ACHN (cell line): ENCODE data around the gene PAPSS2.

Experiments used
- DNase-seq: peaks from one replicate; pipeline ENCODE4 v3.0.0-alpha.2; 2015
- in situ Hi-C: cut with HindIII; loops from 2 replicates; pipeline ENCODE4 v1.10.0; 2017; ENCODE audit warnings: low sequenced_read_pairs, low pct_ligation_motif_present, low pct_unique_long_range_greater_than_20kb

Gene PAPSS2

GRCh38 chr10:87661861-87662785 lies 2.4 kb downstream of the PAPSS2 start:
- in situ Hi-C loops = loop anchor here (25.0 kb wide), 1 partner anchor 100 kb away; no protein-coding TSS in a partner anchor
- peak; percentile 35 for DNase-seq

- in situ Hi-C loops = loop anchor here (25.0 kb wide), 1 partner anchor 98 kb away; no protein-coding TSS in a partner anchor
These were observed 4.6 kb downstream of the PAPSS2 start for GRCh38 chr10:87664276-87664701.

GRCh38 chr10:87667493-87667892 lies 7.8 kb downstream of the PAPSS2 start:
- no peak for DNase-seq
- in situ Hi-C loops = loop anchor here (25.0 kb wide), 1 partner anchor 95 kb away; no protein-coding TSS in a partner anchor

More at GRCh38 chr10:87664276-87664701, 4.6 kb downstream of the PAPSS2 start:
- no peak for DNase-seq

- in situ Hi-C loops = loop anchor here (25.0 kb wide), 1 partner anchor 94 kb away; no protein-coding TSS in a partner anchor
- no peak for DNase-seq
These were observed 8.8 kb downstream of the PAPSS2 start for GRCh38 chr10:87668324-87669074.

GRCh38 chr10:87669752-87670151 lies 10.1 kb downstream of the PAPSS2 start:
- no peak for DNase-seq
- in situ Hi-C loops = loop anchor here (25.0 kb wide), 1 partner anchor 93 kb away; no protein-coding TSS in a partner anchor

GRCh38 chr10:87670586-87670985 lies 10.9 kb downstream of the PAPSS2 start:
- DNase-seq = no peak
- in situ Hi-C loops = loop anchor here (25.0 kb wide), 1 partner anchor 92 kb away; no protein-coding TSS in a partner anchor

GRCh38 chr10:87671139-87671815 lies 11.6 kb downstream of the PAPSS2 start:
- no peak for DNase-seq
- in situ Hi-C loops = loop anchor here (25.0 kb wide), 1 partner anchor 91 kb away; no protein-coding TSS in a partner anchor

- in situ Hi-C loops = loop anchor here (25.0 kb wide), 1 partner anchor 90 kb away; no protein-coding TSS in a partner anchor
- DNase-seq = no peak
These were observed 12.9 kb downstream of the PAPSS2 start for GRCh38 chr10:87672551-87672950.

GRCh38 chr10:87674943-87675342 lies 15.3 kb downstream of the PAPSS2 start:
- in situ Hi-C loops = loop anchor here (25.0 kb wide), 1 partner anchor 87 kb away; no protein-coding TSS in a partner anchor
- DNase-seq = no peak

- in situ Hi-C loops = no loop called here
- peak; percentile 32 for DNase-seq
These were observed 16.0 kb downstream of the PAPSS2 start for GRCh38 chr10:87675396-87676376.

GRCh38 chr10:87677595-87677994 lies 17.9 kb downstream of the PAPSS2 start:
- in situ Hi-C loops = no loop called here
- no peak for DNase-seq

- no peak for DNase-seq
- in situ Hi-C loops = no loop called here
These were observed 18.6 kb downstream of the PAPSS2 start for GRCh38 chr10:87678302-87678701.

GRCh38 chr10:87683356-87683755 lies 23.7 kb downstream of the PAPSS2 start:
- no peak for DNase-seq

GRCh38 chr10:87684001-87684638 lies 24.4 kb downstream of the PAPSS2 start:
- no peak for DNase-seq
- in situ Hi-C loops = no loop called here

More at GRCh38 chr10:87683356-87683755, 23.7 kb downstream of the PAPSS2 start:
- in situ Hi-C loops = no loop called here

GRCh38 chr10:87685832-87686574 lies 26.3 kb downstream of the PAPSS2 start:
- peak; percentile 8 for DNase-seq
- in situ Hi-C loops = no loop called here

GRCh38 chr10:87691506-87692070 lies 31.9 kb downstream of the PAPSS2 start:
- no peak for DNase-seq
- in situ Hi-C loops = no loop called here
